PC-3 (cell line): Measurements from ENCODE around the gene ALDH6A1.

Source experiments
- EZH2 ChIP-seq: fragments of 300-600 bp; sonication (generic); IDR thresholded peaks from one replicate; pipeline ENCODE4 v1.6.1; 2017; ENCODE audit warnings: antibody characterized with exemption, mild to moderate bottlenecking, low read length; ENCODE audit not compliant: unreplicated experiment
- EZH2phosphoT487 ChIP-seq: fragments of 300-600 bp; sonication (generic); IDR thresholded peaks from 2 replicates; pipeline ENCODE4 v1.6.1; 2018; ENCODE audit warnings: mild to moderate bottlenecking, antibody characterized with exemption, low read length, borderline replicate concordance
- TF ChIP-seq, protein P1 (sequence below): fragments of 300-600 bp; sonication (generic); conservative IDR thresholded peaks from 2 replicates; pipeline ENCODE4 v1.5.1; 2017; ENCODE audit warnings: antibody characterized with exemption, low read depth, mild to moderate bottlenecking, low read length

GRCh38 chr14:74064426-74064825 lies 19.8 kb downstream of the ALDH6A1 start:
- TF ChIP-seq, protein P1, sequence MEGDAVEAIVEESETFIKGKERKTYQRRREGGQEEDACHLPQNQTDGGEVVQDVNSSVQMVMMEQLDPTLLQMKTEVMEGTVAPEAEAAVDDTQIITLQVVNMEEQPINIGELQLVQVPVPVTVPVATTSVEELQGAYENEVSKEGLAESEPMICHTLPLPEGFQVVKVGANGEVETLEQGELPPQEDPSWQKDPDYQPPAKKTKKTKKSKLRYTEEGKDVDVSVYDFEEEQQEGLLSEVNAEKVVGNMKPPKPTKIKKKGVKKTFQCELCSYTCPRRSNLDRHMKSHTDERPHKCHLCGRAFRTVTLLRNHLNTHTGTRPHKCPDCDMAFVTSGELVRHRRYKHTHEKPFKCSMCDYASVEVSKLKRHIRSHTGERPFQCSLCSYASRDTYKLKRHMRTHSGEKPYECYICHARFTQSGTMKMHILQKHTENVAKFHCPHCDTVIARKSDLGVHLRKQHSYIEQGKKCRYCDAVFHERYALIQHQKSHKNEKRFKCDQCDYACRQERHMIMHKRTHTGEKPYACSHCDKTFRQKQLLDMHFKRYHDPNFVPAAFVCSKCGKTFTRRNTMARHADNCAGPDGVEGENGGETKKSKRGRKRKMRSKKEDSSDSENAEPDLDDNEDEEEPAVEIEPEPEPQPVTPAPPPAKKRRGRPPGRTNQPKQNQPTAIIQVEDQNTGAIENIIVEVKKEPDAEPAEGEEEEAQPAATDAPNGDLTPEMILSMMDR, result no peak
- no peak for TF ChIP-seq EZH2
- no peak for TF ChIP-seq EZH2phosphoT487
